Brain microvascular endothelial cell (primary cell): Measurements from ENCODE around the gene RSAD2.

Source experiments
- DNase-seq: peaks from one replicate; pipeline ENCODE4 v3.0.0-alpha.2; 2020
- H3K27ac ChIP-seq: fragments of 250-450 bp; sonication (Bioruptor Pico); 2 replicates; pipeline ENCODE4 v1.5.1; 2020; ENCODE audit warnings: mild to moderate bottlenecking, moderate library complexity
- H3K27me3 ChIP-seq: fragments of 250-450 bp; sonication (Bioruptor Pico); replicated peaks from 2 replicates; pipeline ENCODE4 v1.5.1; 2020; ENCODE audit warnings: mild to moderate bottlenecking
- H3K36me3 ChIP-seq: fragments of 250-450 bp; sonication (Bioruptor Pico); replicated peaks from 2 replicates; pipeline ENCODE4 v1.5.1; 2020; ENCODE audit warnings: mild to moderate bottlenecking
- H3K4me3 ChIP-seq: 2 replicates; pipeline ENCODE4 v1.5.1; 2011; ENCODE audit warnings: low read depth, mild to moderate bottlenecking, control low read depth, low read length, moderate library complexity
- in situ Hi-C: cut with HindIII; loops from 2 replicates; pipeline ENCODE4 v1.10.0; 2017; ENCODE audit warnings: low sequenced_read_pairs, low pct_ligation_motif_present
- TF ChIP-seq, protein P1 (sequence below): IDR thresholded peaks from 2 replicates; pipeline ENCODE4 v1.5.1; 2011; ENCODE audit warnings: low read depth, mild to moderate bottlenecking, moderate library complexity, low read length, control low read depth, inconsistent platforms; ENCODE audit errors: missing control alignments

Gene RSAD2

DNA sequence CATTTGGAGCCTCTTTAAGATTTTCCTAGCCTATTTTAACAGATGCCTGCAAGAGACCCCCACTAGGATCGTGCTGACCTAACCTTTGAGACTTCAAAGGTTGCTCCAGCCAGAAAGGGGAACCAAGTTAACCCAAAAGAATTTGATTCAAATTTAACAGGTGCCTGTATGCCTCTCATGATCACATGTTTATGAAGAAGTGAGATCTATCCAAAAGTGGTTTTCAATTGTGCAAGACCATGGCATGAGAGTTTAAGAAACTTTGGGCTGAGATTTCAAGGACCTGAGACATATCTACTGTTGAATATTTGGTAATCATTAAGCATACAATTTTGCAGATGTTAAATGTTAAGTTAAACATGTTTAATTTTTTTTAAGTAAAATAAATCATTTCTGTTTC is 1.3 kb upstream of the RSAD2 start:
- H3K27me3 ChIP-seq, result no peaks in the 10 kb centered on the region
- no peak overlapping the region for H3K4me3 ChIP-seq
- DNase-seq, result no peak
- H3K27ac ChIP-seq, result no peak overlapping the region
- H3K36me3 ChIP-seq, result no peaks in the 10 kb centered on the region
- in situ Hi-C loops, result no loop called here
- TF ChIP-seq, protein P1, sequence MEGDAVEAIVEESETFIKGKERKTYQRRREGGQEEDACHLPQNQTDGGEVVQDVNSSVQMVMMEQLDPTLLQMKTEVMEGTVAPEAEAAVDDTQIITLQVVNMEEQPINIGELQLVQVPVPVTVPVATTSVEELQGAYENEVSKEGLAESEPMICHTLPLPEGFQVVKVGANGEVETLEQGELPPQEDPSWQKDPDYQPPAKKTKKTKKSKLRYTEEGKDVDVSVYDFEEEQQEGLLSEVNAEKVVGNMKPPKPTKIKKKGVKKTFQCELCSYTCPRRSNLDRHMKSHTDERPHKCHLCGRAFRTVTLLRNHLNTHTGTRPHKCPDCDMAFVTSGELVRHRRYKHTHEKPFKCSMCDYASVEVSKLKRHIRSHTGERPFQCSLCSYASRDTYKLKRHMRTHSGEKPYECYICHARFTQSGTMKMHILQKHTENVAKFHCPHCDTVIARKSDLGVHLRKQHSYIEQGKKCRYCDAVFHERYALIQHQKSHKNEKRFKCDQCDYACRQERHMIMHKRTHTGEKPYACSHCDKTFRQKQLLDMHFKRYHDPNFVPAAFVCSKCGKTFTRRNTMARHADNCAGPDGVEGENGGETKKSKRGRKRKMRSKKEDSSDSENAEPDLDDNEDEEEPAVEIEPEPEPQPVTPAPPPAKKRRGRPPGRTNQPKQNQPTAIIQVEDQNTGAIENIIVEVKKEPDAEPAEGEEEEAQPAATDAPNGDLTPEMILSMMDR, result no peak

DNA sequence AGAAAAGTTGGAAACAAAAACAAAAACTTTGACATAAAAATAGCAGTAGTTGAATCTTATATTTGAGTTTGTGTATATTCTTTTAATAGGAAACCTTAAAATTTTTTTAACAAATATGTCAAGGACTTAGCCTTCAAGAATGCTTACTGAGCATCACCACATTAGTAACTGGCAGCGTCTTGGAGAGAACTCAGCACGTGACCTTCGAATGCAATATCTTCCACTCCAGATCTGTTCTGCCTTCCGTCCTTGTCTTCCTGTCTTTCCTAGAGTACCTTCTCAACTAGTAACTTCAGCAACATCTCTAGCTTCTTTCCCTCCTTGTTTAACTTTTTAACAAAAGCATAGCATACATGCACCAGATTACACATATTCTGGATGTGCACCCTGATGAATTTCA is 972 bp downstream of the RSAD2 start:
- H3K4me3 ChIP-seq, result no peak overlapping the region
- H3K27me3 ChIP-seq, result no peaks in the 10 kb centered on the region
- H3K27ac ChIP-seq, result no peak overlapping the region
- DNase-seq, result no peak
- TF ChIP-seq, protein P1, result no peak
- no peaks in the 10 kb centered on the region for H3K36me3 ChIP-seq
- in situ Hi-C loops, result no loop called here

DNA sequence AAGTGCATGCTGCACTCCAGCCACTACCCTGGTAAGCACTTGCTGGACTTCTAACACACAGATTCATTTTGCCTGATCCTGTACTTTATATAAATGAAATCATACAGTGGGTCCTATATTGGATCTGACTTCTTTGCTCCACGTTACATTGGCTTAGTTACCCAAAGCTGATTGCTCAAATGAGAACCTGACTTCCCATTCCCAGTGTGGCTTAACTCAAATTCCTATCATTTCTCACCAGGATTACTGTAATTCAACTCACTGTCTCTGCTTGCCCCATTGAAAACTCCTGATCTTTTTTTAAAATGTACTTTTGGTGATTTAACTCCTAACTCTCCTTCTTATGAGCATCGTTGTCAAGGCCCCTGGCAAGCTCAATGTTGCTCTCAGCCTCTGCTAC is 1.4 kb downstream of the RSAD2 start:
- TF ChIP-seq, protein P1, result no peak
- in situ Hi-C loops, result no loop called here
- DNase-seq, result no peak
- Histone ChIP-seq H3K36me3 (no peaks in the 10 kb centered on the region), H3K27me3 (no peaks in the 10 kb centered on the region), H3K4me3 (no peak overlapping the region), H3K27ac (no peak overlapping the region)

DNA sequence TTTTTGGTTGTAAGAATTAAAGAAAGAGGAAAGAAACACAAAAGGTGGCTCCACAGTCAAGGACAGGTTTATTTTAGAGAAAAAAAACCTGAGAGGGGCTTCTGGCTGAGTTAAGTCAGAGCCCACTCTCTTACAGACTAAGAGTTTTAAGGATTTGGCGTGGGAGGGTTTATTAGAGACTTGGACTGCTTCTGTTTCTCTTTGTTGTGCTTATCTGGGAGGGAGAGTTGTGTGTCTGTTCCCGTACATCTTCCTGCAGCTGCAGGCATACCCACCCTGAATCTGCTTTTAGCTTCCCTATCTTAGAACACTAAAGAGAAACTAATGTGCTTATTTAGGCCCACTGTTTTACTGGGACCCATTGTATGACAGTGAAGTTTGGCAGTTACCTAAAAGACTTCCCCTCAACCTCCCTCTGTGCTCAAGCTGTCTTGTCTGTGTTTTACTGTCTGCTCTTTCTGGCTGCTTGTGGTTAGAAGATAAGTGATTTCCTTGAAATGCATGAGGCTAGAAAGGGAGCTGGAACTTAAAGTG is 2.7 kb downstream of the RSAD2 start:
- in situ Hi-C loops, result no loop called here
- H3K4me3 ChIP-seq, result no peak overlapping the region
- no peaks in the 10 kb centered on the region for H3K27me3 ChIP-seq
- TF ChIP-seq, protein P1, result no peak
- no peaks in the 10 kb centered on the region for H3K36me3 ChIP-seq
- DNase-seq, result no peak
- H3K27ac ChIP-seq, result no peak overlapping the region

DNA sequence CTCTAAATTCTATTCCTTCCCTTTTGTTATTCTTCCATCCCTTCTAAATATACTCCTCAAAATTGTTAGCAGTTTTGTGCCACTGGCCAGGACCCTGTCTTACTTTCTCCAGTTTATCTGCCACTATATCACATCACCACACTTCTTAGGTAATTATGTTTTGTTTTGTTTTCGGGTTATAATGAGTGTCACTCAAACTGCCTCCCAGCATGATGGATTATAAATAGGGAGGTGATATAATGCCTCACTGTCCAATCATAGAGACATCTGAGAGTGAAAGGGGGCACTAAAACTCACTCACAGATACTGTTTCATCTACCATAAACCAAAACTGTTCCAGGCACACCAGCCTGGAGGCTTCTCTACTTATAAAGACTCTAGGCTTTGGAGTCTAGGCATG is 3.5 kb downstream of the RSAD2 start:
- DNase-seq, result no peak
- no peak overlapping the region for H3K4me3 ChIP-seq
- in situ Hi-C loops, result no loop called here
- no peak overlapping the region for H3K27ac ChIP-seq
- TF ChIP-seq, protein P1, result no peak
- no peaks in the 10 kb centered on the region for H3K27me3 ChIP-seq
- no peaks in the 10 kb centered on the region for H3K36me3 ChIP-seq

DNA sequence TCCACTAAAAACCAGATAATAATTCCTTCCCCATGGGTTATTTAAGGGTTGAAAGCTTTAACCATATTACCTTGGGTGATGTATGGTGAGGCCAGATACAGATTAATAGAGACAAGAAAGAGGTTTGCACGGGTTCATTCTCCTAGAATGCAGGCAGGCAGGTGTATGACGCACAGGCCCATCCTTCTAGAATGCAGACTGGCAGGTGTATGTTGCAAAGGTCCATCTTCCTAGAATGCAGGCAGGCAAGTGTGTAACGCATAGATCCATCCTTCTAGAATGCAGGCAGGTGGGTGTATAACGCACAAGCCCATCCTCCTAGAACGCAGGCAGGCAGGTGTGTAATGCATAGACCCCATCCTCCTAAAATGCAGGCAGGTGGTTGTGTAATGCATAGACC is 3.9 kb downstream of the RSAD2 start:
- H3K36me3 ChIP-seq, result no peaks in the 10 kb centered on the region
- no peak for DNase-seq
- TF ChIP-seq, protein P1, result no peak
- H3K27me3 ChIP-seq, result no peaks in the 10 kb centered on the region
- H3K27ac ChIP-seq, result no peak overlapping the region
- in situ Hi-C loops, result no loop called here
- H3K4me3 ChIP-seq, result no peak overlapping the region
